Right cardiac atrium (tissue), 5 donors: Measurements from ENCODE around the gene NOL3. TPM values are rescaled to one million over a fixed set of nuclear protein-coding genes. Genes with fewer than 3 reads are reported as not detected.

Source experiments
- ATAC-seq, 2 donors: fragments of 200-7000 bp; cut with Tn5 transposase; one replicate each; pipeline versions ENCODE4 v1.8.0 to v1.9.1; 2020; ENCODE audit warnings: moderate library complexity in 2 of 2, mild to moderate bottlenecking in 1 of 2
- DNase-seq, 3 donors: peaks; one replicate each; pipeline ENCODE4 v3.0.0-alpha.2; 2020
- H3K27ac ChIP-seq: one replicate; pipeline ENCODE4 v1.5.1; 2013; ENCODE audit warnings: mild to moderate bottlenecking, low read length, control low read depth, moderate library complexity
- H3K27me3 ChIP-seq: one replicate; pipeline ENCODE4 v1.6.1; 2013; ENCODE audit not compliant: control insufficient read depth, insufficient read depth
- H3K4me1 ChIP-seq: one replicate; pipeline ENCODE4 v1.6.1; 2013; ENCODE audit warnings: low read length; ENCODE audit not compliant: control insufficient read depth, insufficient read depth
- H3K4me3 ChIP-seq: one replicate; pipeline ENCODE4 v1.5.1; 2013; ENCODE audit warnings: low read length, control low read depth
- H3K9me3 ChIP-seq: one replicate; pipeline ENCODE4 v1.6.1; 2013; ENCODE audit warnings: low read length; ENCODE audit not compliant: control insufficient read depth
- WGBS: extraction: QIAGEN DNeasy Blood & Tissue Kit; methylation state at CpG from one replicate; pipeline ENCODE4 v1.1.7; 2013; 5-methylcytosine and 5-hydroxymethylcytosine counted together
- intact Hi-C, 4 donors: fragments of 100-400 bp; cut with DNase I; formaldehyde crosslinking; loops; one replicate each; pipeline versions ENCODE4 v1.11.0 to v1.14.0; 2022 to 2023
- polyA plus RNA-seq: library from polyadenylated mRNA; stranded (reverse); fragments of 200-250 nt; gene quantifications from one replicate; pipeline ENCODE4 v1.2.3, GENCODE V29; 2013
- total RNA-seq, 4 donors: library from RNA; stranded (reverse); fragmentation: NEBNext Ultra II Directional; extraction: Animal tissue kit (Norgen Biotek cat#: 25700); gene quantifications; one replicate each; pipeline ENCODE4 v1.2.1, GENCODE V29; 2021
- donor health status: healthy with polysubstance abuse.
- donor health status: DM: no; HTN: yes; CAD: no.
- donor health status: DM: no; HTN: no; CAD: no.
- donor health status: DM: no; HTN: yes; CAD: no; lungs with severe emphysema.
- donor health status: DM: yes; HTN: yes; CAD: no.

NOL3 gene
- total and polyA plus RNA-seq, 5 donors = 67.5 to 133 (median 111) TPM

DNA sequence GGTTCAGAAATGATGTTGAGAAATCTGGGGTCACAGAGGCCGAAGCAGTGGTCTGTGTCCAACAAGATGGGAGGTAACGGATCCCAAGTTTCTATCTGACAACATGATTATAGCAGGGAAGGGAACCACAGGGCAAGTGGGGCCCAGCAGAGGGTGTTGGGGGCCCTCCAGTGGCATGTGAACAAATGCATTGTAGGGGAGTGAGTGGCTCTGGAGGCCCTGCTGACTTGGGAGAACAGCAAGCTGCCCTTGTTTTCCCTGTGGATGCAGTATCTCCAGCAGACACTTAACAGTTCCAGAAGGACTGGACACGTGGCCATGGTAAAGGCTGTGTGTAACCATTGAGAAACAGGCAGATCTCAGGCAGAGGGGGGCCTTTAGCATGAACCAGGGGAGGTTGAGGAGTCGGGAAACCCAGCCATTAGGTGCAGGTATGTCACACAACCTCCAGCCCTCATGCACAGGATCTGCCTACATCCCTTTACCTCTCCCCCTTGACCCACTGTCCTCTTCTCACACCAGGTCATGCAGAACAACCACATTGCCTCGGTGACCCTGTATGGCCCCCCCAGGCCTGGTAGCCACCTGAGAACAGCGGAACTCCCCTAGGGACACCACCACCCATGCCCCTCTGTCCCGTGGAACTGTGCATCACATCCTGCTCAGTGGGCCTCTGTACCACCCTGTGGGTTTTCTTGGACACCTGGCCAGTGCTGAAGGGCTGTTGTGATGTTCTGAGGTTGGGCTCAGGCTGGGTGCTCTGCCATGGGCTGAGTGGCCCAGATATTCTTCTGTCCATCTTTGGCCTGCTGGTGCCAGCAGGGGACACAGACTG, 23.6 kb upstream of the NOL3 start:
- no peak for ATAC-seq
- WGBS = 78% methylated on average over 7 of the region's 7 CpGs
- Histone ChIP-seq H3K4me1 (no peaks in the 10 kb centered on the region), H3K27ac (no peak overlapping the region), H3K4me3 (no peak overlapping the region), H3K27me3 (no peaks in the 10 kb centered on the region), H3K9me3 (no peaks in the 10 kb centered on the region)
- intact Hi-C loops = loop anchor here in 1 of 4 donors (5.0 kb wide), 1 partner anchor 34 kb away; no protein-coding TSS in a partner anchor
- no peak for DNase-seq

DNA sequence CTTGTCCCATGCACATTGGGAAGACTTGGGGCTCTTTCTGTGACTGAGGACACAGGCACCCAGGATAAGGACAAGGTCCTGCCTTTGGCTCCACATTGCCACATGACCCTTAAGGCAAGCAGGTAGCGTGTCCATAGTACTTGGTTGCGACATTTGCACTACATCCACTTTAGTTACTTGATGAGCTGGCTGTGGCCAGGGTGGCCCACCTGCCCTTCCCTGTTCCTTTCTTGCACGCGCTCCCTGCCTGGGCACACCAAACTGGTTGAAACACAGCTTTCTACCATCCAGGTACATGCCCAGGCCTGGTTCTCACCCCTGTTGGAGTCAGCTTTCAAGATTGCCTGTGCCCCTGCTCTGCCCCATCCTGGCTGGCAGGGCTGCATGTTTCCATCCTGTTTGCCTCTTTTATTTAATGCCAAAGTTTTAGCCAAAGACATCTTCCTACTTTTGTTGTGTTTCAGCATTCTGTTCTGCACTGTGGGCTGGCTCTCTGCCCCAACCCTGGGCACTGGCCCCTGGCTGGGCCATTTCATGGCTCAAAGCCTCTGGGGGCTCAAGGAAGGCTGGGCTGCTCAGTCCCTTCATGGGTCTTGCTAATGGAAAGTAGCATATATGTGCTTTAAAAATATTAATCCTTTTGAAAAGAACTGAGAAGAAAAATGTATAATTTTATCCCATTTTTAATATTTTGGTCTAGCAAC, 22.7 kb upstream of the NOL3 start:
- Histone ChIP-seq H3K4me1 (no peaks in the 10 kb centered on the region), H3K27me3 (no peaks in the 10 kb centered on the region), H3K27ac (no peak overlapping the region), H3K4me3 (no peak overlapping the region), H3K9me3 (no peaks in the 10 kb centered on the region)
- intact Hi-C loops = loop anchor here in 1 of 4 donors (5.0 kb wide), 1 partner anchor 35 kb away; no protein-coding TSS in a partner anchor
- ATAC-seq (no peak), DNase-seq (no peak)
- 95% methylated on average over 4 of the region's 4 CpGs for WGBS

DNA sequence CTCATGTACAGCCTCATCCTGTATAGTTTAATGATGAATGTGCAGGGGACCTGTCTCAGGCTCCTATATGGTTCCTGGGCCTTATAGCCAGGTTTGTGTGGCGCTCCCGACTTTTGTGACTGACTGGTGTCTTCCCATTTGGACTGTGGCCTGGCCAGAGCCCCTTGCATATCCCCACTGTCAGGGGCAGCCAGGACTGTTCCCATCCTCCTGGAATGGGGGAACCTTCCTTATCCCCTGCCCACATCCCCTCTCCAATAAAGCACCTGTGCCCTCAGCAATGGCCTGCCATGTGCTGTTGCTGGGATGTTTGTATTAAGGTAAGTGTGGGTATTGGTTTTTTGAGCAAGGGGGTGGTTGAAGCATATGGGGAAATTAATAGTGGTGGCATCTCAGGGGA, 22.1 kb upstream of the NOL3 start:
- no peak overlapping the region for H3K27ac ChIP-seq
- H3K27me3 ChIP-seq = no peaks in the 10 kb centered on the region
- H3K9me3 ChIP-seq = no peaks in the 10 kb centered on the region
- DNase-seq = no peak
- intact Hi-C loops = loop anchor here in 1 of 4 donors (5.0 kb wide), 1 partner anchor 36 kb away; no protein-coding TSS in a partner anchor
- H3K4me3 ChIP-seq = no peak overlapping the region
- ATAC-seq = no peak
- 89% methylated on average over 2 of the region's 2 CpGs for WGBS
- H3K4me1 ChIP-seq = no peaks in the 10 kb centered on the region

DNA sequence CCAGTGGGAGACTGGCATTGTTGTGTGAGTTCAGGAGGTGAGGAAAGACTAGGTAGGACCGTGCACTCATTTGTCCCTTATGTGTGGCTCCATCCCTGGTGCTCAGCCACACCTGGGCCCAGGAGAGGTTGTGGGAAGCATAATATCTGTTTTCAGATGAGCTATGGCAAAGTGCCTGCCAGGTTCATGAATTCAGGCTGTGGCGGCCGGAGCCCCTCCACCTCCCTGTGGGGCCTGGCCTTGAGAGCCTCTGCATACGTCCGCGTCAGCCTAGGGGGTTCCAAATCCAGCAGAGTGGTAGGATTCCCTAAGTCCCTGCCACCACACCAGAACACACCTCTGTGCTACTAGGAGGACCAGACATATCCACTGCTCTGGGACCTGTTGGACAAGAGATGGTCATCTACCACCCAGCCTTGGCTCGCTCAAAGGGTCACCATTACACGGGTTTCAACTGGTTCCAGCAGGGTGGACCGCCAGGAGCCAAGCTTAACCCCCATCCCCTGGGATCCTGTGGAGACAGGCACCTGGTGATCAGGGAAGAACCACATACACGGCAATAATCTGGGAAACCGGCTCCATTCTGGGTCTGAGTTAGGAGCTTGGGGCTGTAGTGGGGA, 21.6 kb upstream of the NOL3 start:
- WGBS = 84% methylated on average over 11 of the region's 11 CpGs
- intact Hi-C loops = loop anchor here in 1 of 4 donors (5.0 kb wide), 1 partner anchor 36 kb away; no protein-coding TSS in a partner anchor
- Histone ChIP-seq H3K4me3 (no peak overlapping the region), H3K4me1 (no peaks in the 10 kb centered on the region), H3K27ac (no peak overlapping the region), H3K9me3 (no peaks in the 10 kb centered on the region), H3K27me3 (no peaks in the 10 kb centered on the region)
- ATAC-seq (no peak), DNase-seq (peak in 1 of 3 donors; percentile 45)

DNA sequence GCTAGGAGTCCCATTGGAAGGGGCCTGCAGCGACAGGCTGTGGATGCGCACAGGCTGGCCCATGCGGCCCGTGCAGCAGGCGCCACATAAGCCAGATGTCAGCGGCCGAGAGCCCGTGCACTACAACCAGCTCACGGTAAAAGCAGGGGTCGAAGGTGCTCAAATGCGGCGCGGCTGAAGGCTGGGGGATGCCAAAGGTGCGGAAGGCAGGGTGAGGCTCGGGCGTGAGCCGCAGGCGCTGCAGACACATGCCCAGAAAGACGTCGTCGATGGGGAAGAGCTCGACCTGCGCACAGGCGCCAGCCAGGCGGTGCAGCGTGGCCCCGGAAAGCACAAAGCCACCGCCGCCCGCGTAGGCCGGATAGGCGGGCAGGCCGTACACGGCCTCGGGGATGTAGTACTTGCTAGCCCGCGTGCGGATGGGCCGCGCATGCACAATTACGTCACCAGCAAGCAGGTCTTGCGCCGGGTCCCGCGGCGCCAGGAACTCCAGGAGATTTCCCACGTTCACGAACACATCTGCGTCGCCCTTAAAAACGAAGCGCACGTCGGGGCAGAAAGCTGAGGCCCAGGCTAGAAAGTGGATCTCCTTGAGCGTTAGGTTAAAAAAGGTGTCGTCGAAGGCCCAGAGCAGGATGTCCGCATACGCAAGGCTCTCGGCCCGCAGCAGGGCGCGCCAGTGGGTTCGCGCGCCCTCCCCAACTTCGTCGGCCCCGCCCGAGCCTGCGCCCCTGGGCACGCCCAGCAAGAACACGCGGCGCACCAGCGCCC, 20.9 kb upstream of the NOL3 start:
- Histone ChIP-seq H3K9me3 (no peaks in the 10 kb centered on the region), H3K27me3 (no peaks in the 10 kb centered on the region), H3K27ac (no peak overlapping the region), H3K4me3 (no peak overlapping the region), H3K4me1 (no peaks in the 10 kb centered on the region)
- ATAC-seq = no peak
- DNase-seq = peak in 1 of 3 donors; percentile 74
- intact Hi-C loops = loop anchor here in 2 of 4 donors (2.0 to 5.0 kb wide), 2 partner anchors 37 to 173 kb away; no protein-coding TSS in a partner anchor
- WGBS = 69% methylated on average over 77 of the region's 77 CpGs

DNA sequence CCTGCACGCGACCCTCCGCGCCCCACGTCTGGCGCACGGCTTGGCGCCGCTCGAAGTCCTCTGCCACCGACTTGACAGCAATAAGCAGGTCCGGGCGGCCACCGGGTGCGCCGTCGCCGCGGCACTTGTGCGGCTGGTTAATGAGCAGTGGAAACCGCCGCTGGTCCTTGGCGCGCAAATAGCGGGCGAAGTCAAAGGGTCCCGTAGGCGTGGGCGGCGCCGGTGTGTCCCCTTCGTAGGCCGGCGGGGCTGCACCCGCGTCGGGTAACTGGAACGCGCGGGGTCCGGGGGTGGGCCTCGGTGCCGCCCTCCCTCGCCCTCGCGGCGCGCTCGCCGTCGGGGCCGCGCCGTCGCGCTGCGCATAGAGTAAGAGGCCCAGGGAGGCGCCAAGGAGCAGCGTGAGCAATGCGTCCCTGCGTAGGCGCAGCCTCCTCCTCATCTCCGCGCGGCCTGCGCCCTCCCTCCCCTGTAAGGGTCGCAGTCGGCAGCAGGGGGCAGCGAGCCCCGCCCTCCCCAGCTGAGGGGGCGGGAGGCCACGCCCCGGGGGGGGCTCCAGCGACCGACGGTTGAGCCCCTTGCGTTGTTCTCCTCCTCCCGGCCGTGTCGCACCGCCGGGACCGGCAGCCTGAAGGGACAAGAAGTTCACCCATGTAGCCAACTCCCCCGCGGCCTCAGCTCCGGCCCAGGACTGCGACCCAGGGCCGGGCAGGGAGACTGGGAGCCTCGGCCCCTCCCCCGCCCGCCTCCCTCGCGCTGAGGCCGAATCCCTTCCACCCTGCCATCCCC, 20.1 kb upstream of the NOL3 start:
- ATAC-seq (peak; percentile 72 to 75), DNase-seq (peak; percentile 78 to 91 (median 89))
- H3K27ac ChIP-seq = peak overlapping the region; percentile 68
- no peaks in the 10 kb centered on the region for H3K27me3 ChIP-seq
- WGBS = 8% methylated on average over 94 of the region's 94 CpGs
- peaks cover 3% of the 10 kb centered on the region for H3K4me1 ChIP-seq
- H3K4me3 ChIP-seq = peak overlapping the region; percentile 56
- H3K9me3 ChIP-seq = no peaks in the 10 kb centered on the region
- intact Hi-C loops = loop anchor here in 1 of 4 donors (2.0 kb wide), 1 partner anchor 173 kb away; no protein-coding TSS in a partner anchor

DNA sequence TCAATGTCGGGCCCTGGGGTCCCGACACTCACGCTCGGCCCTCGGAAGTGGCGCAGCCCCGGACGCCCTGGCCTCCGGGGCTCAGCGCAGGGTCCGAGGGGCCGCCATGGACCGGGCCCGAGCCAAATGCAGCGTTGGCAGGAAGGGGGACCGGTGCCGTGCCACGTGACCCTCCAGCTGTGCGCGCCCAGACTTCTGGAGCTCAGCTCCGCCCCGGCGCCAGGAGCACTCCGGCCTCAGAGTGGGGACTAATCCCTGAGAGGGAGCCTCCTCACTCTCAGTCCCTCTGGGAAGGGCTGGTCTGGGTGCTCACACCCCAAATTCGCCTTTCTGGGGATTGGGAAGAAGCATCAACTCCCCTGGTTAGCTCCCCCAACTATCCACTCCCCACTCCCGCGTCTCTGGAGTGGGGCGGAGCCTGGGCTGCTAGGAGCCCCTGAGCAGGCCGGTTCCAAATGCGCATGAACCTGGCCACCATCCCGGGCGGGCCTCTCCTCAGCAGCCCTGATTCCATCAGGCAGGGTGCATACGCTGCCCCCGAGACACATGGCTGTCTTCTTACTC, 19.4 kb upstream of the NOL3 start, which contains the start of gene B3GNT9:
B3GNT9 (minus strand) TSS at position 166 of the 564 bp plus-strand sequence. CDS start 513 bp downstream, outside the sequence.
- Histone ChIP-seq H3K27ac (peak within 1 kb of the TSS; percentile 68), H3K4me3 (peak within 1 kb of the TSS; percentile 56), H3K27me3 (no peaks in the 10 kb centered on the region), H3K4me1 (peaks cover 3% of the 10 kb centered on the region), H3K9me3 (no peaks in the 10 kb centered on the region)
- ATAC-seq = peak; percentile 85 to 86
- intact Hi-C loops = loop anchor here in 1 of 4 donors (2.0 kb wide), 1 partner anchor 174 kb away; no protein-coding TSS in a partner anchor
- peak; percentile 88 to 95 (median 94) for DNase-seq
- 1% methylated on average over 34 of the region's 34 CpGs for WGBS

DNA sequence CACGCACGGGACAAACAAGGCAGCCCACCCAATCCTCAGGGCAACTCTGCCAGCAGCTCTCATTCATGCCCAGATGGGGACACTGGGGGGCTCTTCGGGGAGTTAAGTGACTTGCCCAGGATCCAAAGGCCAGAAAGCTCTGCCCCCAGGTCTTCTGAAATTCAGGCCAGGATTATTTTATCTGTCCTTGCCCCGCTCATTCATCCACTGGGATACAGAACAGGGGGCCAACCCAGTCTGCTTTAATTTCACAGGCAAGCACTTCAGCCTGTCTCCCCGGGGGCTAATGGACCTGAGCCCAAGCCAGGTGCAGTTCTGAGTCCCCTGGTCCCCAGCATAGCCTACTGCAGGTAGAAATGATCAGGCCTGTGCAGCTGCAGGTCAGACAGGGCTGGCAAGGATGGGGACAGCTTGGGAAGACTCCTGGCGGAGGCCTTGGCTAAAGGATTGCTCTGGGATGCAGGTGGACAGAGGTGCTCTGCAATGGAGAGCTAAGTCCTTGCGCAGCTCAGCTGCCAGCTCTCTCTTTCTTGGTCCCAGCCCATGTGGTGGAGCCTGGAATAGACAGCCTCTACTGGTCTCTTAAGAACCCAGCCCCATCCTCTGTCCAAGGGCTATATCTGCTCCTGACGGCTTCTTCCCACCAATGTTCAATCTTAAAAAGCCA, 18.8 kb upstream of the NOL3 start:
- ATAC-seq = no peak
- 54% methylated on average over 8 of the region's 8 CpGs for WGBS
- Histone ChIP-seq H3K9me3 (no peaks in the 10 kb centered on the region), H3K27ac (no peak overlapping the region), H3K4me1 (peaks cover 3% of the 10 kb centered on the region), H3K27me3 (no peaks in the 10 kb centered on the region), H3K4me3 (no peak overlapping the region)
- intact Hi-C loops = loop anchor here in 1 of 4 donors (2.0 kb wide), 1 partner anchor 175 kb away; no protein-coding TSS in a partner anchor
- peak in 1 of 3 donors; percentile 62 for DNase-seq
